Measurements from ENCODE around the gene KRT84.

DNA sequence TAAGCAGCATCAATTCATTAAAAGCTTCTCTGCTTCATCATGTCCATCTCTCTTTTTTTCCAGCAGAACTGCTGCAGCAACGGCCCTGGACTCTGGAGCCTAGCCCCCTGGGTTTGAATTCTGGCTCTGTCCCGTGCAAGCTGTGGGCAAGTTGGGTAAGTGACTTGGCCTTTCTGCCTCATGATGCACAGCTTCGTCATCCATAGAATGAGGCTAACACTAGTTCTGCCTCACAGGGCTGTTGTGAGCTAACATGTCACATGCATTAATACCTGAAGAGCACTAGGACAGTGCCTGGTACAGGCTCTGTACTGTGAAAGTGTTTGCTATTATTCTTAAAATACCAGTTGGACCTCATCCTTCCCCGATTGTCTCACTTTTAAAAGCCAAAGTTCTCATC, 16.5 kb upstream of the KRT84 start:
- TF ChIP-seq, protein P1, sequence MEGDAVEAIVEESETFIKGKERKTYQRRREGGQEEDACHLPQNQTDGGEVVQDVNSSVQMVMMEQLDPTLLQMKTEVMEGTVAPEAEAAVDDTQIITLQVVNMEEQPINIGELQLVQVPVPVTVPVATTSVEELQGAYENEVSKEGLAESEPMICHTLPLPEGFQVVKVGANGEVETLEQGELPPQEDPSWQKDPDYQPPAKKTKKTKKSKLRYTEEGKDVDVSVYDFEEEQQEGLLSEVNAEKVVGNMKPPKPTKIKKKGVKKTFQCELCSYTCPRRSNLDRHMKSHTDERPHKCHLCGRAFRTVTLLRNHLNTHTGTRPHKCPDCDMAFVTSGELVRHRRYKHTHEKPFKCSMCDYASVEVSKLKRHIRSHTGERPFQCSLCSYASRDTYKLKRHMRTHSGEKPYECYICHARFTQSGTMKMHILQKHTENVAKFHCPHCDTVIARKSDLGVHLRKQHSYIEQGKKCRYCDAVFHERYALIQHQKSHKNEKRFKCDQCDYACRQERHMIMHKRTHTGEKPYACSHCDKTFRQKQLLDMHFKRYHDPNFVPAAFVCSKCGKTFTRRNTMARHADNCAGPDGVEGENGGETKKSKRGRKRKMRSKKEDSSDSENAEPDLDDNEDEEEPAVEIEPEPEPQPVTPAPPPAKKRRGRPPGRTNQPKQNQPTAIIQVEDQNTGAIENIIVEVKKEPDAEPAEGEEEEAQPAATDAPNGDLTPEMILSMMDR (IDR thresholded peaks at IDR 0.05), result no peak
- no peak for TF ChIP-seq POLR2A (IDR thresholded peaks at IDR 0.05)
